Neural progenitor cell (in vitro differentiated cells): Measurements from ENCODE around the gene NKD1. TPM values are rescaled to one million over a fixed set of nuclear protein-coding genes. Genes with fewer than 3 reads are reported as not detected.

Experiments used
- DNase-seq: peaks from one replicate; pipeline ENCODE4 v3.0.0-alpha.2; 2016; ENCODE audit warnings: low spot score
- H2AFZ ChIP-seq: fragments of 200-600 bp; sonication (generic); replicated peaks from 2 replicates; pipeline ENCODE4 v1.6.1; 2016; ENCODE audit warnings: antibody characterized with exemption
- H3F3A ChIP-seq: fragments of 200-600 bp; sonication (generic); 2 replicates; pipeline ENCODE4 v1.6.1; 2016; ENCODE audit warnings: antibody characterized with exemption, low read depth
- H3K27ac ChIP-seq: fragments of 200-600 bp; sonication (generic); 2 replicates; pipeline ENCODE4 v1.5.1; 2016; ENCODE audit warnings: mild to moderate bottlenecking
- H3K27me3 ChIP-seq: fragments of 200-600 bp; sonication (generic); 2 replicates; pipeline ENCODE4 v1.6.1; 2016; ENCODE audit warnings: mild to moderate bottlenecking, moderate library complexity
- H3K36me3 ChIP-seq: fragments of 200-600 bp; sonication (generic); 2 replicates; pipeline ENCODE4 v1.5.1; 2016
- H3K4me1 ChIP-seq: fragments of 200-600 bp; sonication (generic); 2 replicates; pipeline ENCODE4 v1.6.1; 2016; ENCODE audit warnings: mixed run types
- H3K4me2 ChIP-seq: fragments of 200-600 bp; sonication (generic); 2 replicates; pipeline ENCODE4 v1.6.1; 2016
- H3K4me3 ChIP-seq: fragments of 200-600 bp; sonication (generic); 2 replicates; pipeline ENCODE4 v1.5.1; 2016
- H3K79me2 ChIP-seq: fragments of 200-600 bp; sonication (generic); 2 replicates; pipeline ENCODE4 v1.6.1; 2016; ENCODE audit warnings: low read depth
- H3K9ac ChIP-seq: fragments of 200-600 bp; sonication (generic); 2 replicates; pipeline ENCODE4 v1.6.1; 2016
- H3K9me3 ChIP-seq: fragments of 200-600 bp; sonication (generic); 2 replicates; pipeline ENCODE4 v1.5.1; 2016; ENCODE audit warnings: low read depth
- H4K20me1 ChIP-seq: fragments of 200-600 bp; sonication (generic); 2 replicates; pipeline ENCODE4 v1.6.1; 2016; ENCODE audit warnings: low read depth
- H3K27ac Mint-ChIP-seq: 3 replicates; pipeline ENCODE4 v1.8.0; 2021; ENCODE audit warnings: mixed read lengths
- H3K27me3 Mint-ChIP-seq: 2 replicates; pipeline ENCODE4 v1.8.0; 2022; ENCODE audit warnings: low read depth, mild to moderate bottlenecking, inconsistent platforms, moderate library complexity, mixed read lengths; ENCODE audit not compliant: insufficient read depth
- H3K36me3 Mint-ChIP-seq: 3 replicates; pipeline ENCODE4 v1.8.0; 2021; ENCODE audit warnings: mixed read lengths
- H3K4me1 Mint-ChIP-seq: 3 replicates; pipeline ENCODE4 v1.8.0; 2021; ENCODE audit warnings: mixed read lengths
- H3K4me3 Mint-ChIP-seq: 3 replicates; pipeline ENCODE4 v1.8.0; 2021; ENCODE audit warnings: mild to moderate bottlenecking, moderate library complexity, mixed read lengths
- H3K9me3 Mint-ChIP-seq: 3 replicates; pipeline ENCODE4 v1.8.0; 2020; ENCODE audit warnings: mixed read lengths
- EZH2 ChIP-seq: fragments of 200-600 bp; sonication (generic); IDR thresholded peaks from 2 replicates; pipeline ENCODE4 v1.6.1; 2017; ENCODE audit warnings: antibody characterized with exemption, mild to moderate bottlenecking, moderate library complexity
- EZH2phosphoT487 ChIP-seq: fragments of 200-600 bp; sonication (generic); IDR thresholded peaks from 2 replicates; pipeline ENCODE4 v1.6.1; 2017; ENCODE audit warnings: antibody characterized with exemption
- total RNA-seq: library from RNA; depleted of rRNA; stranded (reverse); fragments of >200 nt; gene quantifications from 2 replicates; pipeline ENCODE4 v1.2.3, GENCODE V29; 2015; ENCODE audit warnings: low replicate concordance
- TF ChIP-seq, protein P1 (sequence below): fragments of 200-600 bp; sonication (generic); IDR thresholded peaks from 2 replicates; pipeline ENCODE4 v1.5.1; 2017; ENCODE audit warnings: antibody characterized with exemption, mild to moderate bottlenecking

The NKD1 gene
- total RNA-seq, 1 donor from 2014 or later = 5.3 TPM

- Histone ChIP-seq H2AFZ (no peak overlapping the region), H3K27me3 (peaks cover 16% of the 10 kb centered on the region), H3K79me2 (no peaks in the 10 kb centered on the region), H3K4me2 (peak overlapping the region; percentile 25), H3K9ac (no peak overlapping the region), H4K20me1 (no peaks in the 10 kb centered on the region), H3K27ac (no peak overlapping the region), H3K36me3 (no peaks in the 10 kb centered on the region), H3F3A (peaks cover 25% of the 10 kb centered on the region), H3K4me1 (peaks cover 24% of the 10 kb centered on the region), H3K9me3 (no peaks in the 10 kb centered on the region), H3K4me3 (no peak overlapping the region)
- no peaks in the 10 kb centered on the region for H3K36me3 Mint-ChIP-seq
- H3K27me3 Mint-ChIP-seq = peaks cover 13% of the 10 kb centered on the region
- peaks cover 8% of the 10 kb centered on the region for H3K9me3 Mint-ChIP-seq
- peak overlapping the region; percentile 73 for H3K4me3 Mint-ChIP-seq
- TF ChIP-seq, protein P1, sequence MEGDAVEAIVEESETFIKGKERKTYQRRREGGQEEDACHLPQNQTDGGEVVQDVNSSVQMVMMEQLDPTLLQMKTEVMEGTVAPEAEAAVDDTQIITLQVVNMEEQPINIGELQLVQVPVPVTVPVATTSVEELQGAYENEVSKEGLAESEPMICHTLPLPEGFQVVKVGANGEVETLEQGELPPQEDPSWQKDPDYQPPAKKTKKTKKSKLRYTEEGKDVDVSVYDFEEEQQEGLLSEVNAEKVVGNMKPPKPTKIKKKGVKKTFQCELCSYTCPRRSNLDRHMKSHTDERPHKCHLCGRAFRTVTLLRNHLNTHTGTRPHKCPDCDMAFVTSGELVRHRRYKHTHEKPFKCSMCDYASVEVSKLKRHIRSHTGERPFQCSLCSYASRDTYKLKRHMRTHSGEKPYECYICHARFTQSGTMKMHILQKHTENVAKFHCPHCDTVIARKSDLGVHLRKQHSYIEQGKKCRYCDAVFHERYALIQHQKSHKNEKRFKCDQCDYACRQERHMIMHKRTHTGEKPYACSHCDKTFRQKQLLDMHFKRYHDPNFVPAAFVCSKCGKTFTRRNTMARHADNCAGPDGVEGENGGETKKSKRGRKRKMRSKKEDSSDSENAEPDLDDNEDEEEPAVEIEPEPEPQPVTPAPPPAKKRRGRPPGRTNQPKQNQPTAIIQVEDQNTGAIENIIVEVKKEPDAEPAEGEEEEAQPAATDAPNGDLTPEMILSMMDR = no peak
- no peak for TF ChIP-seq EZH2phosphoT487
- H3K4me1 Mint-ChIP-seq = peaks cover 43% of the 10 kb centered on the region
- H3K27ac Mint-ChIP-seq = peak overlapping the region; percentile 80
- DNase-seq = no peak
These were observed 9.7 kb upstream of the NKD1 start for GRCh38 chr16:50538411-50539052.

DNA sequence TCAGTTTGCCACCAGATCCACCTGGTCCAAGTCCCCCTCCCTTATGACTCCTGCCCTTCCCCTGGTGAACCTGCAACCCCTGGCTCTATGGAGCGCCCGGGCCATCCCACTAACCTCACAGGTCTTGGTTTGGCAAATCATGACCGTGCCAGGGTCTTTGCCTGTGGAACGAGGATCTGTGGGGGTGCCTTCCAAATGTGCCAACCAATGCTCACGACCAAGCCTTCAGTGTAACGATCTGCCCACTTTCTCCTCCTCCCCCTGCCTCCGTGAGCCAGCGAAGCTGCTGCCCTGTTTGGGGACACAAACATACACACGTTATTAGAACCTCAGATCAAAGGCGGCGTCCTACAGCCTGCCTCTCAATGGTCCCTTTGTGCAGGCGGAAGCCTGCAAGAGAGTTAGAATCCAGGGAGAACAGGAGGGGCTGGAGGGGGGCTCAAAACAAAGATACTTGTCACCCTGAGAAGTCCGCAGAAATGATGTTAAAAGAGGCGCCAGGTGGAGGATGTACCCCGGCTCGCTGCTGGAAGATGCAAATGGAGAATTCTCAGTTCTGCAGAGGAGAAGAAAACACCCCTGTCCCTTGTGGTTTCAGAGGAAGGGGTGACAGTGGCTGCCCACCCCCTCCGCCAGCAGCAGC lies 9.0 kb upstream of the NKD1 start:
- TF ChIP-seq, protein P1 = no peak
- TF ChIP-seq EZH2 (no peak), EZH2phosphoT487 (no peak)
- peak overlapping the region; percentile 73 for H3K4me3 Mint-ChIP-seq
- Histone ChIP-seq H3K79me2 (no peaks in the 10 kb centered on the region), H4K20me1 (no peaks in the 10 kb centered on the region), H3K27ac (no peak overlapping the region), H3F3A (peaks cover 25% of the 10 kb centered on the region), H3K4me1 (peaks cover 24% of the 10 kb centered on the region), H3K9me3 (no peaks in the 10 kb centered on the region), H3K27me3 (peaks cover 22% of the 10 kb centered on the region), H3K4me3 (no peak overlapping the region), H3K9ac (no peak overlapping the region), H3K36me3 (no peaks in the 10 kb centered on the region), H3K4me2 (peak overlapping the region; percentile 25), H2AFZ (no peak overlapping the region)
- peaks cover 16% of the 10 kb centered on the region for H3K27me3 Mint-ChIP-seq
- peak overlapping the region; percentile 80 for H3K27ac Mint-ChIP-seq
- DNase-seq = peak; percentile 59
- peaks cover 5% of the 10 kb centered on the region for H3K9me3 Mint-ChIP-seq
- peaks cover 47% of the 10 kb centered on the region for H3K4me1 Mint-ChIP-seq
- no peaks in the 10 kb centered on the region for H3K36me3 Mint-ChIP-seq

DNA sequence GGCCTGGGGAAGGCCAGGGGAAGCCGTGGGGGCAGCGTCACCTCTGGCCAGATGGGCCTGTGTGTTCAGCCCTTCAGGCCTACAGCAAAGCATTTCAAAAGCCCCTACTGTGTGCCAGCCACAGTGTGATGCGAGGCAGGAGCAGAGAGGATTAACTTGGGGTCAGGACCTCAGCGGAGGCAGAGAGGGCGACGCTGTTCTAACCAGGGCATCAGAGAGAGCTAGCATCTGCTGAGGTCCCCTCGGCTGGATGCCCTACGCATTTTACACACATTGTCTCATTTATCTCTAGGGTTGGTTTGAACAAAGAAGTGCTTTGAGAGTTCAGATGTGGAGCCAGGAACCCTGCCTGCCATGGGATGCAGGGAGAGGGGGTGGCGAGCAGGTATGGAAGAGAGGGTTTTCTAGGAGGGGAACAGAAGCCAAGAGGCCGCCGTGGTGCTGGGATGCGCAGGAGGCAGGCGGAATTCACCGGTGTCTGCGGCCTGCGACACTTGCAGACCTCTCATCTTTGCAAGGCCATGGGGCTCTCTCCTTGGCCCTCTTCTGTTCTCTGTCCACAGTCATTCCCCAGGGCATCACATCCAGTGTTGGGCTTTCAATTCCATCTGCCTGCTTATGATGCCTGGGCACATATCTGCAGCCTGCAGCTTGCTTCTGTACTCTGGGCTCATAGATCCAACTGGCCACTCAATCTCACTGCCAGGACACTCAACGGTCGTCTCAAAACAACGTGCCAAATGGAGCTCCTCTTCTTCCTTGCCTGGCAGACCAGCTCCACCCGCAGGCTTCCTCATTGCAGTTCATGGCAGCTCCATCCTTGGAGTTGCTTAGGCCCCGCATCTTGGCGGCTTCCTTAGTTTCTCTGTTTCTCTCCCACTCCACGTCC lies 8.1 kb upstream of the NKD1 start:
- peak; percentile 72 for DNase-seq
- Histone ChIP-seq H3K27ac (no peak overlapping the region), H3K4me1 (peaks cover 24% of the 10 kb centered on the region)

More for the DNA sequence above, 8.1 kb upstream of the NKD1 start:
- Histone ChIP-seq H3K79me2 (no peaks in the 10 kb centered on the region), H3K27me3 (peaks cover 31% of the 10 kb centered on the region), H3K9me3 (no peaks in the 10 kb centered on the region), H4K20me1 (no peaks in the 10 kb centered on the region), H3K36me3 (no peaks in the 10 kb centered on the region), H2AFZ (no peak overlapping the region), H3K4me3 (no peak overlapping the region), H3K9ac (no peak overlapping the region), H3K4me2 (peak overlapping the region; percentile 25), H3F3A (peaks cover 25% of the 10 kb centered on the region)
- peaks cover 5% of the 10 kb centered on the region for H3K9me3 Mint-ChIP-seq
- no peak for TF ChIP-seq EZH2
- TF ChIP-seq, protein P1 = peak; percentile 32
- peak overlapping the region; percentile 89 for H3K27ac Mint-ChIP-seq
- peaks cover 19% of the 10 kb centered on the region for H3K27me3 Mint-ChIP-seq
- peaks cover 56% of the 10 kb centered on the region for H3K4me1 Mint-ChIP-seq
- peak overlapping the region; percentile 73 for H3K4me3 Mint-ChIP-seq
- H3K36me3 Mint-ChIP-seq = no peaks in the 10 kb centered on the region
